Fibroblast of mammary gland (primary cell): ENCODE results near the gene SPAG8.

Experiments
- DNase-seq: peaks from one replicate; pipeline ENCODE4 v3.0.0-alpha.2; 2010; ENCODE audit warnings: low read depth
- H3K4me3 ChIP-seq: 2 replicates; pipeline ENCODE4 v1.5.1; 2011; ENCODE audit warnings: low read depth, mild to moderate bottlenecking, low read length, moderate library complexity; ENCODE audit not compliant: control insufficient read depth
- CTCF ChIP-seq: conservative IDR thresholded peaks from 2 replicates; pipeline ENCODE4 v1.5.1; 2011; ENCODE audit warnings: low read depth, low read length, inconsistent platforms; ENCODE audit not compliant: control insufficient read depth, insufficient read depth

SPAG8 gene

GRCh38 chr9:35769763-35770162, 42.3 kb downstream of the SPAG8 start:
- TF ChIP-seq CTCF: no peak
- H3K4me3 ChIP-seq: no peak overlapping the region
- DNase-seq: no peak

GRCh38 chr9:35767458-35767857, 44.6 kb downstream of the SPAG8 start:
- no peak for TF ChIP-seq CTCF
- H3K4me3 ChIP-seq: no peak overlapping the region
- DNase-seq: no peak

- no peak overlapping the region for H3K4me3 ChIP-seq
- no peak for DNase-seq
- no peak for TF ChIP-seq CTCF
Measured at GRCh38 chr9:35766997-35767396, 45.1 kb downstream of the SPAG8 start.

GRCh38 chr9:35763803-35764202, 48.3 kb downstream of the SPAG8 start:
- TF ChIP-seq CTCF: no peak
- H3K4me3 ChIP-seq: no peak overlapping the region
- DNase-seq: no peak

- H3K4me3 ChIP-seq: no peak overlapping the region
- TF ChIP-seq CTCF: no peak
- DNase-seq: no peak
Measured at GRCh38 chr9:35763181-35763580, 48.9 kb downstream of the SPAG8 start.

- no peak for DNase-seq
- no peak overlapping the region for H3K4me3 ChIP-seq
- TF ChIP-seq CTCF: no peak
Measured at GRCh38 chr9:35760651-35761050, 51.4 kb downstream of the SPAG8 start.

- no peak for TF ChIP-seq CTCF
- DNase-seq: no peak
- no peak overlapping the region for H3K4me3 ChIP-seq
Measured at GRCh38 chr9:35759795-35760194, 52.3 kb downstream of the SPAG8 start.
